HepG2 (cell line): ENCODE data around the gene LYST. TPM values are rescaled to one million over a fixed set of nuclear protein-coding genes. Genes with fewer than 3 reads are reported as not detected.

Experiments
- AFF4 ChIP-seq: sonication (generic); formaldehyde crosslinking; IDR thresholded peaks from 2 replicates; pipeline ENCODE4 v1.4.0; 2020; ENCODE audit warnings: missing genetic modification reagents
- DPF2 ChIP-seq: sonication (generic); formaldehyde crosslinking; IDR thresholded peaks from 2 replicates; pipeline ENCODE4 v1.4.0; 2020; ENCODE audit warnings: mild to moderate bottlenecking, low read depth, missing genetic modification reagents, borderline replicate concordance
- HDAC2 ChIP-seq: sonication (generic); formaldehyde crosslinking; IDR thresholded peaks from 2 replicates; pipeline ENCODE4 v1.4.0; 2020; ENCODE audit warnings: missing genetic modification reagents
- IRX3 ChIP-seq: sonication (generic); formaldehyde crosslinking; IDR thresholded peaks from 2 replicates; pipeline ENCODE4 v1.8.1; 2023; ENCODE audit warnings: mild to moderate bottlenecking, low read depth, missing genetic modification reagents, borderline replicate concordance
- LCORL ChIP-seq, 2 experiments: fragments of 450-650 bp in 1 of 2; sonication (generic) in 1 of 2; formaldehyde crosslinking in 1 of 2; IDR thresholded peaks; 2 replicates each; pipeline versions ENCODE4 v1.5.0 to v1.6.1; 2017 to 2020; ENCODE audit warnings: antibody characterized with exemption in 1 of 2, missing genetic modification reagents in 1 of 2
- MED1 ChIP-seq: sonication (generic); formaldehyde crosslinking; IDR thresholded peaks from 2 replicates; pipeline ENCODE4 v1.4.0; 2020; ENCODE audit warnings: missing genetic modification reagents
- NFYB ChIP-seq: sonication (generic); formaldehyde crosslinking; IDR thresholded peaks from 2 replicates; pipeline ENCODE4 v1.4.0; 2020; ENCODE audit warnings: missing genetic modification reagents
- PPARG ChIP-seq: conservative IDR thresholded peaks from 2 replicates; pipeline ENCODE4 v1.6.1; 2016; ENCODE audit warnings: missing biosample characterization, missing genetic modification reagents
- SP4 ChIP-seq: sonication (generic); formaldehyde crosslinking; IDR thresholded peaks from 2 replicates; pipeline ENCODE4 v1.8.1; 2023; ENCODE audit warnings: mild to moderate bottlenecking, missing genetic modification reagents
- TFDP2 ChIP-seq: sonication (generic); formaldehyde crosslinking; IDR thresholded peaks from 2 replicates; pipeline ENCODE4 v1.4.0; 2020; ENCODE audit warnings: missing genetic modification reagents
- ZBTB44 ChIP-seq: sonication (generic); formaldehyde crosslinking; IDR thresholded peaks from 2 replicates; pipeline ENCODE4 v1.4.0; 2020; ENCODE audit warnings: missing genetic modification reagents
- ZFP36L2 ChIP-seq: sonication (generic); formaldehyde crosslinking; IDR thresholded peaks from 2 replicates; pipeline ENCODE4 v1.4.0; 2020; ENCODE audit warnings: missing genetic modification reagents
- ZNF225 ChIP-seq: sonication (generic); formaldehyde crosslinking; IDR thresholded peaks from 2 replicates; pipeline ENCODE4 v1.4.0; 2020; ENCODE audit warnings: mild to moderate bottlenecking, missing genetic modification reagents
- ZNF441 ChIP-seq: sonication (generic); formaldehyde crosslinking; IDR thresholded peaks from 2 replicates; pipeline ENCODE4 v1.7.0; 2021; ENCODE audit warnings: missing genetic modification reagents, borderline replicate concordance
- ZNF577 ChIP-seq: sonication (generic); formaldehyde crosslinking; IDR thresholded peaks from 2 replicates; pipeline ENCODE4 v1.4.0; 2020; ENCODE audit warnings: mild to moderate bottlenecking, low read depth, missing genetic modification reagents, borderline replicate concordance
- ZNF788 ChIP-seq: sonication (generic); formaldehyde crosslinking; IDR thresholded peaks from 2 replicates; pipeline ENCODE4 v1.5.0; 2020; ENCODE audit warnings: mild to moderate bottlenecking, missing genetic modification reagents, borderline replicate concordance
- ZNF790 ChIP-seq: sonication (generic); formaldehyde crosslinking; IDR thresholded peaks from 2 replicates; pipeline ENCODE4 v1.8.0; 2022; ENCODE audit warnings: missing genetic modification reagents, mild to moderate bottlenecking, borderline replicate concordance
- ZNF792 ChIP-seq: IDR thresholded peaks from 2 replicates; pipeline ENCODE4 v1.6.1; 2016
- ZNF839 ChIP-seq: sonication (generic); formaldehyde crosslinking; IDR thresholded peaks from 2 replicates; pipeline ENCODE4 v1.4.0; 2020; ENCODE audit warnings: missing genetic modification reagents, mild to moderate bottlenecking, borderline replicate concordance
- polyA plus RNA-seq, 8 experiments: library from polyadenylated mRNA; depleted of rRNA in 3 of 8; stranded (reverse) in 7 of 8; unstranded in 1 of 8; fragments of >200 nt; fragmentation: Illumina TruSeq in 4 of 8; extraction: Trizol in 4 of 8; gene quantifications; 2 replicates each; pipeline versions ENCODE4 v1.2.1 to v1.2.3, GENCODE V29; 2011 to 2016; ENCODE audit warnings: low read depth in 4 of 8, missing spikeins in 1 of 8, mixed read lengths in 1 of 8; ENCODE audit not compliant: insufficient read depth in 1 of 8
- total RNA-seq, 5 experiments: library from RNA; depleted of rRNA; stranded (reverse); fragments of >200 nt; fragmentation: Illumina TruSeq; extraction: Trizol; gene quantifications; 2 replicates each; pipeline ENCODE4 v1.2.3, GENCODE V29; 2016; ENCODE audit warnings: low read depth in 1 of 5
- TF ChIP-seq, protein P1 (sequence below): IDR thresholded peaks from 2 replicates; pipeline ENCODE4 v1.6.1; 2016; ENCODE audit warnings: low read depth
- TF ChIP-seq, protein P2 (sequence below): sonication (generic); formaldehyde crosslinking; IDR thresholded peaks from 2 replicates; pipeline ENCODE4 v1.4.0; 2020; ENCODE audit warnings: missing genetic modification reagents, mild to moderate bottlenecking, borderline replicate concordance

Gene LYST
- total and polyA plus RNA-seq, 2 of the 13 experiments (the other 11 are each of a cell fraction or from before 2014, with no cell fraction given), result 0.91 to 2.5 TPM

DNA sequence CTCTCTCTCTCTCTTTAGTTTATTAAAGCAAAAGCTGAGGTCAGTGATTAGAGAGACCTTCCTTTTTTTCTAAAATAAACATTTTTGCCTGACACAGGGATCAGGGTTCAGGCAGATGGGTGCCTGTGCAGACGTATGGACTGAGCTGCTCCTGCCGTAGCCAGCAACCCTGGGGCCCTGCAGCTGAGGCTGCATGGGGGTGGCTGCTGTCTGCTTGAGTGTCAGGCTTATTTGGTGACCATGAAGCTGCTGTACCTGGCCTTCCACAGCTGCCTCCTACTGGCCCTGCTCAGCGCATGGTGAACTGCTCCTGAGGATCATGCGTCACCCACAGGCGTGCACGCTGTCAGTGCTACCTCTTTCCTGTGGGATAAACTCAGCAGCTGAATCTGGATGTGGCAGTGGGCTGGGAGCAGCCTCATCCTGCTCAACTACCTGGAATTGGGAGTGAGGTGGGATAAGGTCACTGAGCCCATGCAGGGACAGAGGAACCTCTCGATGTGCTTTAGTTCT lies 252.2 kb downstream of the LYST start (continued):
- 0 out of 2 replicates have a peak, but pooled peaks have one; percentile 23 for TF ChIP-seq NFYB
- TF ChIP-seq HDAC2, result peak; percentile 83
- peak; percentile 52; the same call in 1 of the 2 replicates for TF ChIP-seq PPARG (CRISPR knock-in tag)
- peak; percentile 40; the same call in 1 of the 2 replicates for TF ChIP-seq SP4
- no peak for TF ChIP-seq ZBTB44 (CRISPR knock-in tag)
- no peak for TF ChIP-seq ZNF225 (CRISPR knock-in tag)
- TF ChIP-seq MED1, result peak; percentile 68
- TF ChIP-seq, protein P1, sequence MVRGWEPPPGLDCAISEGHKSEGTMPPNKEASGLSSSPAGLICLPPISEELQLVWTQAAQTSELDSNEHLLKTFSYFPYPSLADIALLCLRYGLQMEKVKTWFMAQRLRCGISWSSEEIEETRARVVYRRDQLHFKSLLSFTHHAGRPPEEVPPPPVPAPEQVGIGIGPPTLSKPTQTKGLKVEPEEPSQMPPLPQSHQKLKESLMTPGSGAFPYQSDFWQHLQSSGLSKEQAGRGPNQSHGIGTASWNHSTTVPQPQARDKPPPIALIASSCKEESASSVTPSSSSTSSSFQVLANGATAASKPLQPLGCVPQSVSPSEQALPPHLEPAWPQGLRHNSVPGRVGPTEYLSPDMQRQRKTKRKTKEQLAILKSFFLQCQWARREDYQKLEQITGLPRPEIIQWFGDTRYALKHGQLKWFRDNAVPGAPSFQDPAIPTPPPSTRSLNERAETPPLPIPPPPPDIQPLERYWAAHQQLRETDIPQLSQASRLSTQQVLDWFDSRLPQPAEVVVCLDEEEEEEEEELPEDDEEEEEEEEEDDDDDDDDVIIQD (CRISPR knock-in tag), result peak; percentile 11; the same call in 1 of the 2 replicates
- TF ChIP-seq AFF4 (CRISPR knock-in tag), result no peak
- TF ChIP-seq ZNF792 (CRISPR knock-in tag), result peak; percentile 76
- TF ChIP-seq IRX3 (CRISPR knock-in tag), result no peak
- TF ChIP-seq DPF2 (CRISPR knock-in tag), result peak; percentile 17; the same call in 1 of the 2 replicates
- TF ChIP-seq ZNF577 (CRISPR knock-in tag), result no peak
- TF ChIP-seq LCORL (IDR thresholded peaks at IDR 0.05), result no peak
- peak; percentile 88 for TF ChIP-seq LCORL (CRISPR knock-in tag; IDR thresholded peaks at IDR 0.05)
- TF ChIP-seq ZFP36L2, result no peak
- peak; percentile 57; the same call in 1 of the 2 replicates for TF ChIP-seq ZNF788
- 0 out of 2 replicates have a peak, but pooled peaks have one; percentile 13 for TF ChIP-seq ZNF839 (CRISPR knock-in tag)
- TF ChIP-seq ZNF441 (CRISPR knock-in tag), result 0 out of 2 replicates have a peak, but pooled peaks have one; percentile 29
- TF ChIP-seq ZNF790 (CRISPR knock-in tag), result no peak
- TF ChIP-seq TFDP2 (CRISPR knock-in tag), result peak; percentile 22; the same call in 1 of the 2 replicates
- TF ChIP-seq, protein P2, sequence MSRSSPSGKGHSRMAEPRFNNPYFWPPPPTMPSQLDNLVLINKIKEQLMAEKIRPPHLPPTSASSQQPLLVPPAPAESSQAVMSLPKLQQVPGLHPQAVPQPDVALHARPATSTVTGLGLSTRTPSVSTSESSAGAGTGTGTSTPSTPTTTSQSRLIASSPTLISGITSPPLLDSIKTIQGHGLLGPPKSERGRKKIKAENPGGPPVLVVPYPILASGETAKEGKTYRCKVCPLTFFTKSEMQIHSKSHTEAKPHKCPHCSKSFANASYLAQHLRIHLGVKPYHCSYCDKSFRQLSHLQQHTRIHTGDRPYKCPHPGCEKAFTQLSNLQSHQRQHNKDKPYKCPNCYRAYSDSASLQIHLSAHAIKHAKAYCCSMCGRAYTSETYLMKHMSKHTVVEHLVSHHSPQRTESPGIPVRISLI (CRISPR knock-in tag), result peak; percentile 84; the same call in 1 of the 2 replicates
